Activated T-helper 9 cell treated with anti-CD3 and anti-CD28 coated beads, Interleukin-2, amount 50 U/mL, for 16 hours (primary cell): ENCODE data around the gene PSMB10.

Experiments
- DNase-seq: peaks from one replicate; pipeline ENCODE4 v3.0.0-alpha.2; 2020; ENCODE audit warnings: low read depth

PSMB10 gene

DNA sequence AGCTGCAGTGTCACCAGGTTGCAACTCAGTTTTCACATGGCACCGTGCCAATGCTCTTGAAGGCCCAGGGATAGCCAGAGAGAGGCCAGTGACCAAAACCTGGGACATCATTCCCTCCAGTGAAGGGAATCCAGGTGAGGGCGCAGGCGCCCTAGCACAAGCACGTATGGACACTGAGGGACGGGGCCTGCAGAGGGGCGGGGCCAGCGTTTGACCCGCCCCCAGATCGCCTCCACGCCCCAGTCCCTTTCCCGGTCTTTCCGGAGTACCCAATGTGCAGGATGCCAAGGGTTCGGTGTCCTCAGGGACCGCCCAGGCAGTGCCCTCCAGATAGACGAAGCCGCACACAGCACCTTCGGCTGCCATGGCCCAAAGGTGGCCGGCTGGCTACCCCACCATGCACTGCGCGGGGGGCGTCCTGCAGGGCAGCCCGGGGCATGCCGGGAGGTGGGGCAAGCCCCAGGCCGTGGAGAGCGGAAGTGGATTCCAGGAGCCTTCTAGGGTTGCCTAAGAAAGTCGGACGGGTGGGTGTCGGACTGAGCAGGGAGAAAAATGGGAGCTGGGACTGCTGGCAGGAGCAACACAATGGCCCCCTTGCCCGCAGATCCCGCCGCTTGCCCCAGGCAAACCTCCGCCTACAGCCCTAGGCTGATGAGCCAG is 27.1 kb upstream of the PSMB10 start:
- DNase-seq, result no peak

GRCh38 chr16:67963292-67963661 is 26.6 kb upstream of the PSMB10 start:
- no peak for DNase-seq

- no peak for DNase-seq
Measured at GRCh38 chr16:67962135-67962534, 25.5 kb upstream of the PSMB10 start.

- no peak for DNase-seq
Measured at GRCh38 chr16:67961551-67961957, 24.9 kb upstream of the PSMB10 start.

GRCh38 chr16:67959536-67960329 is 23.1 kb upstream of the PSMB10 start:
- DNase-seq, result no peak

GRCh38 chr16:67957622-67958021 is 21.0 kb upstream of the PSMB10 start:
- DNase-seq, result no peak

GRCh38 chr16:67954421-67955196 is 18.0 kb upstream of the PSMB10 start:
- DNase-seq, result no peak

DNA sequence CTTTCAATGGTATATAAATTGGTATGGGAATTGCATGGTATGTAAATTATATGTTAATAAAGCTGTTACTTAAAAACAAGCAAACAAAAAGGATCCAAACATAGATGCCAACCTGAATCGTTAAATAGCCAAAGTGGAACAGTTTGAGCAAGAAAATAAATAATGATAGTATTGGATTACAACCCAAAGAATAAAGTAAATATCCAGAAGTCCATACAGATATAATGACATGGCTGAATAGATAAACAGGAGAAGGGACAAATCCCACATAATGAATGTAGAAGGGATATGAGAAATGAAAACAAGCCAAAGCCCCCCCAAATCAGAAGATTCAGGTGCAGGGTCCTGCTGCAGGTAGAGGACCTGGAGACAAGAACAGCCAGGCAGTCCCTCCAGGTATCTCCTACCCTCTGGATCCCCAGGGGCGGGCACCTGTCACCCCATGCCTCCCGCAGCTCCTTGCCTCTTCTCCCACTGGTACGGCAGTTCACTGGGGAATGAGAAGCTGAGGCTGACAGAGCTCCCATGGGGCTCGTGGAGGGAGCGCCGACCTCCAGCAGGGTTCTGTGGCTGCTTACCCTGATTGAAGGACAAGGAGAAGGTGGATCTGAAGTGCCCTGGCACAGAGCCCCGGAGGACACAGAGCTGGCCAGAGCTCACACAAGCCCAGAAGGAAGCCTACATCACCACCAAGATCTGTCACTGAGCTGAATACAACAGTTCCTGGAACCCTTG is 17.2 kb upstream of the PSMB10 start:
- DNase-seq, result no peak

- no peak for DNase-seq
Measured at GRCh38 chr16:67951485-67951884, 14.8 kb upstream of the PSMB10 start.

DNA sequence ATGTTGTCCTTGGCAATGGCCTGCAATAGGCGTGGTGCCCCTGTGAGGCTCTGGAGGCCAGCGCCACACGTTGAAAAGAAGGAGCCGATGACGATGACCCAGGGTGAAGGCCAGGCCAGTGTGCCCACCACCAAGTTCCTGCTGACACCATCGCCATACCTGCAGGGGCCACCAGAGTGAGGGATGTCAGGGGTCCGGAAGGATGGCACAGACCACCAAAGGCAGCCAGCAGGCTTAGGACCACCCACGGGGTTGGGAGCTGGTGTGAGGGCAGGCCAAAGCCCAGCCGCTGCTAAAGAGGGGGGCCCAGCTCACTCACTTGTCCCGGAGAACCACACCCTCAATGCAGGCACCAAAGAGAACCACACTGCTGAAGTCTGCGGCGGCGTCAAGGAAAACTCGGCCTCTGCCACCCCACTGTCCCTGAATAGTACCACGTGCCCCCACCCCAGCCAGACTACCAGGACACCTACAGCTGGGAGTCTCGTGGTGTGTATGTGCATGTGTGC is 13.7 kb upstream of the PSMB10 start:
- no peak for DNase-seq

GRCh38 chr16:67949645-67950044 is 13.0 kb upstream of the PSMB10 start:
- no peak for DNase-seq

DNA sequence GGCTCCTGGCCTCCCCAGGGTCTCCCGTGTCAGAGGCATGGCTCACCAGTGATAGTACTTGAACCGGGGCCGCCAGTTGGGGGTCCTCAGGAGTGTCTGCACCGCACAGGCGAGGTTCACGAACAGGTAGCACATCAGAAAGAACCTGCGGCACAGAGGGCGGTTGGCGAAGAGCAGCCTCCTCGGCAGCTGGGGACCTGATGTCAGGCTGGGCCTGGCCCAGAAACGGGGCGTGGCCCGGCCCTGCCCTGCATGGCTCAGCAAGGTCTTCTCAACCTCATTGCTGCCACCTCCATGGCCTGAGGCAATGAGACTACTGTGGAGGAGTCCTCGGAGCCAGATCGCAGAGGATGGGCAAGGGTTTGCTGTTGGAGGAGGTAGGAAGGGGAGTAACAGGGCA is 11.4 kb upstream of the PSMB10 start:
- no peak for DNase-seq

- DNase-seq, result no peak
Measured at GRCh38 chr16:67946966-67947558, 10.4 kb upstream of the PSMB10 start.

- no peak for DNase-seq
Measured at GRCh38 chr16:67946128-67946569, 9.5 kb upstream of the PSMB10 start.

GRCh38 chr16:67945392-67945933 is 8.8 kb upstream of the PSMB10 start:
- DNase-seq, result no peak

DNA sequence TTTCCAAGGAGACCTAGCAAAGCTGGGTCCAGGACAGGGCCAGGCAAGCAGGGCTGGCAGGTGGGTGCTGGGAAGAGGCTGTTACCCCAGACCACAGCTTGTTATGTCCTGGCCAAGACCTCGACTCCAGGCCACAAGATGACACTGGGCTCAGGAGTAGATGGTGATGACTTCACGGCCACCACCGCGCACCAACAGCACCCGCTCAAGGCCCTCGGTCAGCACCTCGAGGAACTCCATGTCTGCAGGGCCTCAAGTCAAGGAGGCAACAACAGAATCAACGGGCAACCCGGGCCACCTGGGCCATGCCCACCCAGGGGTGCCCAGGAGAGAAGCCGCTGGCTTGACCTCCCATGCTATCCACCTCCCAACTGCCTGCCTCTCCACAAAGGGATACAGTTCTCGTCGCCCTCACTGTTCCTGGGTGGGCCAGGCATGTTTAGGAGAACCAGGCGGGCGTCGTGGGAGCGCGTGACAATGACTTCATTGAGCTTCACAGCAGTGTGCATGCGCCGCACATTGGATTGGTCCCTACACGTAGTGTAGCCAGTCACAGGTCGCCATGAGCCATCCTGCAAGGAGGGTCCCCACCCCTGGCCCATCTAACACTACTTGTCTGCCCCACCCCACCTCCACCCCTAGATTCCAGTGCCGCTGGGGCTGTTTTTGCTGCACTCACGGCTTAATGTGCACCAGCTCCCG is 8.2 kb upstream of the PSMB10 start:
- DNase-seq, result no peak

DNA sequence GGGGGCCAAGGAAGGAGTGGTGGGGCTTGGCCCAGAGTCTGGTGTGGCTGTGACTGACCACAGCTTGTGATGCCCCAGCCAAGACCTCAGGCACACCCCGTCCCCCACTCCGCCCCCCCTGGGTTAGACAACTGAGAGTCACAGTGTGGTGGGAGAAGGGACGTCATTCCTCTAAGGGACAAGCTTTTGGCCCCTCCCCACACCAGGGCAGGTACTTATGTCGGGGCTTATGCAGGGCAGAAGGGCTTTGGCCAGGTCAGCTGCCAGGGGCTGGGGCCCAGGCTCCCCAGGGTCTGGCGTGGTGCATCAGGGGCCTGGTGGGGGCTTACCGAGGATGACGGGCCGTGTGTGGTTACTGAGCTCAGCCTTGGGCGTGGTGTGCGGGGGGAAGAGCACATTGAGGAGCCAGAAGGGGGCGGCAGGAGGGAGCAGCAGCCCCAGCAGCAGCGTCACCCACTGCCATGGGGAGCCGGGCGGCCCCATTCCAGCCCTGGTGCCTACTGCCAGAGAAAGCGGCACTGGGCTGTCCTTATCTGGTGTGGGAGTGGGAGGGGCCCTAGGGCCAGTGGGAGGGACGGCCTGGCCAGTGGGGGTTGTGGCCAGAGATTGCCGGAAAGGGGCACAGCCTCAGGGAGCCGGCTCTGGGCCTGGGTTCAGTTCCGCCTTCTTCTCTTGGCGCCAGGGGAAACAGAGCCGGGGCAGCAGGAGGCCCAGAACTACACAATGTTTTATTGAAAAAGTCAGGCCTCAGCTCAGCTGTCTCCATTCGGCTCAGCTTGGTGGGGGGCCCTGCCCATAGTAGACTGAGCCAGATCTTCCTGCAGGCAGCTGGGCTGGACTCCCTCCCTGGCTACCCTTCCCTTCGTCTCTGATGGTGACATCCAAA is 7.2 kb upstream of the PSMB10 start, which contains the start of gene LCAT:
LCAT (minus strand) TSS at position 502 of the 886 bp plus-strand sequence; CDS start at position 483, 19 bp downstream.
- no peak for DNase-seq

- no peak for DNase-seq
Measured at GRCh38 chr16:67943256-67943618, 6.6 kb upstream of the PSMB10 start.

- DNase-seq, result no peak
Measured at GRCh38 chr16:67942510-67943255, 6.0 kb upstream of the PSMB10 start.
